Ascending aorta (tissue), 2 donors: ENCODE measurements around the gene ZGPAT. TPM values are rescaled to one million over a fixed set of nuclear protein-coding genes. Genes with fewer than 3 reads are reported as not detected.
"Not testable (repeated sequence)": the region's sequence is repeated elsewhere in the genome, so short reads cannot be mapped to it uniquely, and the experiment has no call there.

Source experiments
- DNase-seq, 2 donors: peaks; one replicate each; pipeline ENCODE4 v3.0.0-alpha.2; 2019; ENCODE audit warnings: low spot score in 2 of 2
- H3K27ac ChIP-seq, 2 donors: fragments of 200-600 bp; sonication (generic); one replicate each; pipeline ENCODE4 v1.5.1; 2016 to 2017; ENCODE audit warnings: mild to moderate bottlenecking in 1 of 2
- H3K27me3 ChIP-seq: fragments of 200-600 bp; sonication (generic); one replicate; pipeline ENCODE4 v1.5.1; 2017
- H3K36me3 ChIP-seq, 2 donors: fragments of 200-600 bp; sonication (generic); one replicate each; pipeline ENCODE4 v1.5.1; 2016
- H3K4me1 ChIP-seq, 2 donors: fragments of 200-600 bp; sonication (generic); one replicate each; pipeline ENCODE4 v1.5.1; 2016 to 2017; ENCODE audit warnings: mild to moderate bottlenecking in 1 of 2
- H3K4me3 ChIP-seq, 2 donors: fragments of 200-600 bp; sonication (generic); one replicate each; pipeline ENCODE4 v1.5.1; 2016 to 2017; ENCODE audit warnings: mild to moderate bottlenecking in 1 of 2
- H3K9me3 ChIP-seq, 2 donors: fragments of 200-600 bp; sonication (generic); one replicate each; pipeline ENCODE4 v1.5.1; 2016
- intact Hi-C: fragments of 100-400 bp; cut with DNase I; formaldehyde crosslinking; loops from one replicate; pipeline ENCODE4 v1.15.1; 2023
- total RNA-seq: library from RNA; depleted of rRNA; stranded (reverse); fragments of >200 nt; gene quantifications from one replicate; pipeline ENCODE4 v1.1.0, GENCODE V29; 2016
- TF ChIP-seq, protein P1 (sequence below), 3 experiments: fragments of 200-600 bp in 2 of 3; fragments of 450-650 bp in 1 of 3; sonication (generic) in 2 of 3; IDR thresholded peaks; one replicate each; pipeline ENCODE4 v1.5.1; 2016 to 2019; ENCODE audit warnings: antibody characterized with exemption in 3 of 3, mild to moderate bottlenecking in 1 of 3, moderate library complexity in 1 of 3

ZGPAT gene, protein sequence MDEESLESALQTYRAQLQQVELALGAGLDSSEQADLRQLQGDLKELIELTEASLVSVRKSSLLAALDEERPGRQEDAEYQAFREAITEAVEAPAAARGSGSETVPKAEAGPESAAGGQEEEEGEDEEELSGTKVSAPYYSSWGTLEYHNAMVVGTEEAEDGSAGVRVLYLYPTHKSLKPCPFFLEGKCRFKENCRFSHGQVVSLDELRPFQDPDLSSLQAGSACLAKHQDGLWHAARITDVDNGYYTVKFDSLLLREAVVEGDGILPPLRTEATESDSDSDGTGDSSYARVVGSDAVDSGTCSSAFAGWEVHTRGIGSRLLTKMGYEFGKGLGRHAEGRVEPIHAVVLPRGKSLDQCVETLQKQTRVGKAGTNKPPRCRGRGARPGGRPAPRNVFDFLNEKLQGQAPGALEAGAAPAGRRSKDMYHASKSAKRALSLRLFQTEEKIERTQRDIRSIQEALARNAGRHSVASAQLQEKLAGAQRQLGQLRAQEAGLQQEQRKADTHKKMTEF
- total RNA-seq: 42.4 TPM

DNA sequence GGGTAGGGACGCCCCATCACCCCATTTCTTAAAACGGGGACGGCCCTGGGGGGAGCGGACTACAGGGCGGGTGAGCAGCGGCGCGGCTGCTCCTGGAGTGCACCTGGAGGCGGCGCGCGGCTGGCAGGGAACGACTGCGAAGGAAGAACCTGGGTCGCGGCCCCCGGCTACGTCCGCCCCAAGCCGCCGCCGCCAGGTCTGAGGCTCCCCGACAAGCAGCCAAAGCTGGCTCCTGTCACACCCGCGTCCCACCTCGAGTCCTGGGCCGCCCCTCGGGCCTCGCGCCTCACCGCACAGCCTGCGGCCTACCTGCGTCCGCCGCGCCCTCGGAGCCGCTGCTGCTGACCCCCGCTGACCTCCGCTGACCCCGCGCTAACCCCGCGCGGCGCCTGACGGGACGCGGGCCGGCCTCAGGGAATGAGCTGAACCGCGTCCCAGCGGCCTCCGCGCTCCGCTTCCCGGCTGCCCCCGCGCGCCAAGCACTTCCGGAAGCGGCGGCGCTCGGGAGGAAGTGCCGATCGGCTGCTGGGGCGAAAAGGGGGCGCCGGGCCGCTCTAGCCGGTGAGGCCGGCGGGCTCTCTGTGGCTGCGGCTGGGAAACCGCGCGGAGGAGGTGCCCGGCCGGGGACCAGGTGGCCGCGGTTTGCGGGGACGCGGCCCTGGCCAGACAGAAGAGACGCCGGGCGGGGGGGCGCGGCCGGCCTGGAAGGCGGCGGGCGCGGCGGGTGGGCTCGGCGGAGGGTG, at the start of gene ZGPAT, which contains the start of gene ARFRP1:
Gene ZGPAT (plus strand): TSS at position 482 of the 743 bp plus-strand sequence. CDS start 542 bp downstream, outside the sequence.
Gene ARFRP1 (minus strand): TSS at position 419 of the 743 bp plus-strand sequence. CDS start 885 bp downstream, outside the sequence.
- intact Hi-C loops: loop anchor here (1.0 to 2.0 kb wide), 3 partner anchors 25 to 49 kb away; partner anchors contain the start of genes RTEL1 and SLC2A4RG
- TF ChIP-seq, protein P1, sequence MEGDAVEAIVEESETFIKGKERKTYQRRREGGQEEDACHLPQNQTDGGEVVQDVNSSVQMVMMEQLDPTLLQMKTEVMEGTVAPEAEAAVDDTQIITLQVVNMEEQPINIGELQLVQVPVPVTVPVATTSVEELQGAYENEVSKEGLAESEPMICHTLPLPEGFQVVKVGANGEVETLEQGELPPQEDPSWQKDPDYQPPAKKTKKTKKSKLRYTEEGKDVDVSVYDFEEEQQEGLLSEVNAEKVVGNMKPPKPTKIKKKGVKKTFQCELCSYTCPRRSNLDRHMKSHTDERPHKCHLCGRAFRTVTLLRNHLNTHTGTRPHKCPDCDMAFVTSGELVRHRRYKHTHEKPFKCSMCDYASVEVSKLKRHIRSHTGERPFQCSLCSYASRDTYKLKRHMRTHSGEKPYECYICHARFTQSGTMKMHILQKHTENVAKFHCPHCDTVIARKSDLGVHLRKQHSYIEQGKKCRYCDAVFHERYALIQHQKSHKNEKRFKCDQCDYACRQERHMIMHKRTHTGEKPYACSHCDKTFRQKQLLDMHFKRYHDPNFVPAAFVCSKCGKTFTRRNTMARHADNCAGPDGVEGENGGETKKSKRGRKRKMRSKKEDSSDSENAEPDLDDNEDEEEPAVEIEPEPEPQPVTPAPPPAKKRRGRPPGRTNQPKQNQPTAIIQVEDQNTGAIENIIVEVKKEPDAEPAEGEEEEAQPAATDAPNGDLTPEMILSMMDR (IDR thresholded peaks at IDR 0.05): no peak
- peak within 1 kb of the TSS; percentile 80 to 88 for H3K4me3 ChIP-seq
- H3K27me3 ChIP-seq: no peaks in the 10 kb centered on the region
- H3K27ac ChIP-seq: peak within 1 kb of the TSS; percentile 86 to 94
- H3K4me1 ChIP-seq: peaks cover 6 to 14% of the 10 kb centered on the region in 2 donors
- H3K36me3 ChIP-seq: peaks cover 33 to 45% of the 10 kb centered on the region in 2 donors
- peak in 1 of 2 donors; percentile 94 for DNase-seq
- no peaks in the 10 kb centered on the region for H3K9me3 ChIP-seq

DNA sequence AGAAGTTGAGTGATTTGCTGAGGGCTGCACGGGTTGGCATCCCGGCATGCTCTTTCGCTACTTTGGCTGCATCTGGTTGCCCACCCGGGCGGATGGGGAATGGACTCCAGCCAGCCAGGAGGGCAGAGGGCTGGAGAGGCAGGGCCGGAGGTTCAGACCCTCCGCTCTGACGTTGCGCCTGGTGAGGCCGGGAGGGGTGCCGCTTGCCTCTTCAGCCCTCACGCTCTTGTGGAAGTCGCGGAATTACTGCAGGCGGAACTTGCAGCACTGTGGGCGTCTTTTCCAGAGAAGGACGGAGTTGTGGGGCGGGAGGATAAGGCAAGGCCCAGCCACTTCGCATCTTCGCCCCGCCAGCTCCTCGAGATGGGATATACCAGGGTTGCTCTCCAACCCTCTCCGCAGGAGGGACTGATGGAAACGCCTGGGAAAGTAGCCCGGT, 49.1 kb upstream of the ZGPAT start:
- intact Hi-C loops: loop anchor here (1.0 to 5.0 kb wide), 5 partner anchors 18 to 79 kb away; partner anchors contain the start of genes ARFRP1, GMEB2, LIME1 and SLC2A4RG
- peak overlapping the region; percentile 67 to 83 for H3K4me3 ChIP-seq
- no peaks in the 10 kb centered on the region for H3K9me3 ChIP-seq
- no peak for DNase-seq
- H3K27me3 ChIP-seq: no peaks in the 10 kb centered on the region
- H3K36me3 ChIP-seq: peaks cover 17 to 31% of the 10 kb centered on the region in 2 donors
- TF ChIP-seq, protein P1 (IDR thresholded peaks at IDR 0.05): no peak
- peak overlapping the region; percentile 78 to 88 for H3K27ac ChIP-seq
- H3K4me1 ChIP-seq: peaks cover 4 to 15% of the 10 kb centered on the region in 2 donors

DNA sequence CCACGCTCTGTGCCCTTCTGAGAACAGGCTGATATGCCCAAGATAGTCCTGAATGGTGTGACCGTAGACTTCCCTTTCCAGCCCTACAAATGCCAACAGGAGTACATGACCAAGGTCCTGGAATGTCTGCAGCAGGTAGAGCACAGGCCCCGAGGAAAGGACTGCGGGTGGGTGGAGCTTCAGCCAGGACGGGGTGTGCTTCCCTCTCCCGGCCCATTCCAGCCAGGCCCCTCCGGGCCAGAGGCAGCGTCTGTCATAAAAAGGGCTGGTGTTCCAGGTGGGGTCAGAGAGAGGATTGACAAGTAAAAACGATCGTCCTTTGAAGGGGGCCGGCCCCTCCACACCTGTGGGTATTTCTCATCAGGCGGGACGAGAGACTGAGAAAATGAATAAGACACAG, 48.5 kb upstream of the ZGPAT start:
- no peaks in the 10 kb centered on the region for H3K27me3 ChIP-seq
- H3K9me3 ChIP-seq: no peaks in the 10 kb centered on the region
- intact Hi-C loops: loop anchor here (2.0 to 5.0 kb wide), 2 partner anchors 19 to 78 kb away; partner anchors contain the start of genes LIME1 and SLC2A4RG
- TF ChIP-seq, protein P1 (IDR thresholded peaks at IDR 0.05): no peak
- peak overlapping the region; percentile 78 to 88 for H3K27ac ChIP-seq
- H3K36me3 ChIP-seq: peaks cover 17 to 32% of the 10 kb centered on the region in 2 donors
- H3K4me1 ChIP-seq: peaks cover 4 to 15% of the 10 kb centered on the region in 2 donors
- no peak for DNase-seq
- peak overlapping the region; percentile 67 to 83 for H3K4me3 ChIP-seq

DNA sequence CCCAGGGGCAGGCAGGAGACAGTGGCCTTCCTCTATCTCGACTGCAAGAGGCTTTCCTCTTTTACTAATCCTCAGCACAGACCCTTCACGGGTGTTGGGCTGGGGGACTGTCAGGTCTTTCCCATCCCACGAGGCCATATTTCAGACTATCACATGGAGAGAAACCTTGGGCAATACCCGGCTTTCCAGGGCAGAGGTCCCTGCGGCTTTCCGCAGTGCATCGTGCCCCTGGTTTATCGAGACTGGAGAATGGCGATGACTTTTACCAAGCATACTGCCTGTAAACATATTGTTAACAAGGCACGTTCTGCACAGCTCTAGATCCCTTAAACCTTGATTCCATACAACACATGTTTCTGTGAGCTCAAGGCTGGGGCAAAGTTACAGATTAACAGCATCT, 47.7 kb upstream of the ZGPAT start:
- not testable (repeated sequence) for H3K27me3 ChIP-seq, H3K9me3 ChIP-seq, DNase-seq, H3K4me3 ChIP-seq, H3K27ac ChIP-seq
- H3K4me1 ChIP-seq: peaks cover 4 to 15% of the 10 kb centered on the region in 2 donors
- peaks cover 17 to 32% of the 10 kb centered on the region in 2 donors for H3K36me3 ChIP-seq
- intact Hi-C loops: loop anchor here (5.0 kb wide), 1 partner anchor 37 kb away; the partner anchor contains the start of gene TNFRSF6B

DNA sequence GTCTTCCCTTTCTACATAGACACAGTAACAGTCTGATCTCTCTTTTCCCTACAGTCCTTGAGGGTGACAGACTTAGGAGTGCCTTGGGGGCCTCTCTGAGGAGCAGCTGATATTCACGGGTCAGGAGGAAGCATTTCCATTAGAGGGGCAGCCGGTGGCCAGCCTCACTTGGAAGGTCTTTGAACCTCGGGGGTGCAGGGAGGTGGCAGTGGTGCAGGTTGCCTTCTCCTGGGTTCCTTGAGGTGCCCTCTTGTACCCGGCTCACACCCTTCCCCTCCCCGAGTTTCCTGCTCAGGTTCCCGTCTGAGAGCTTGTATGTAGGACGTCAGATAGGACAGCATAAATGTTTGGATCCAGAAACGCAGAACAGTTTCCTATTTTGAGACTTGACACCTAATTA, 47.2 kb upstream of the ZGPAT start:
- Histone ChIP-seq H3K4me1 (peaks cover 4 to 15% of the 10 kb centered on the region in 2 donors), H3K4me3 (no peak overlapping the region), H3K36me3 (peaks cover 17 to 32% of the 10 kb centered on the region in 2 donors), H3K27me3 (no peaks in the 10 kb centered on the region), H3K9me3 (no peaks in the 10 kb centered on the region), H3K27ac (no peak overlapping the region)
- TF ChIP-seq, protein P1 (IDR thresholded peaks at IDR 0.05): no peak
- intact Hi-C loops: loop anchor here (5.0 kb wide), 1 partner anchor 37 kb away; the partner anchor contains the start of gene TNFRSF6B
- no peak for DNase-seq
